Stimulated activated CD4-positive, alpha-beta T cell treated with anti-CD3 and anti-CD28 coated beads, TNF-alpha, amount 100 ng/mL, for 24 hours (primary cell): ENCODE results near the gene TAL1.

Experiments used
- DNase-seq, 3 experiments: peaks; one replicate each; pipeline ENCODE4 v3.0.0-alpha.2; 2020; ENCODE audit warnings: low read depth in 3 of 3

Gene TAL1

DNA sequence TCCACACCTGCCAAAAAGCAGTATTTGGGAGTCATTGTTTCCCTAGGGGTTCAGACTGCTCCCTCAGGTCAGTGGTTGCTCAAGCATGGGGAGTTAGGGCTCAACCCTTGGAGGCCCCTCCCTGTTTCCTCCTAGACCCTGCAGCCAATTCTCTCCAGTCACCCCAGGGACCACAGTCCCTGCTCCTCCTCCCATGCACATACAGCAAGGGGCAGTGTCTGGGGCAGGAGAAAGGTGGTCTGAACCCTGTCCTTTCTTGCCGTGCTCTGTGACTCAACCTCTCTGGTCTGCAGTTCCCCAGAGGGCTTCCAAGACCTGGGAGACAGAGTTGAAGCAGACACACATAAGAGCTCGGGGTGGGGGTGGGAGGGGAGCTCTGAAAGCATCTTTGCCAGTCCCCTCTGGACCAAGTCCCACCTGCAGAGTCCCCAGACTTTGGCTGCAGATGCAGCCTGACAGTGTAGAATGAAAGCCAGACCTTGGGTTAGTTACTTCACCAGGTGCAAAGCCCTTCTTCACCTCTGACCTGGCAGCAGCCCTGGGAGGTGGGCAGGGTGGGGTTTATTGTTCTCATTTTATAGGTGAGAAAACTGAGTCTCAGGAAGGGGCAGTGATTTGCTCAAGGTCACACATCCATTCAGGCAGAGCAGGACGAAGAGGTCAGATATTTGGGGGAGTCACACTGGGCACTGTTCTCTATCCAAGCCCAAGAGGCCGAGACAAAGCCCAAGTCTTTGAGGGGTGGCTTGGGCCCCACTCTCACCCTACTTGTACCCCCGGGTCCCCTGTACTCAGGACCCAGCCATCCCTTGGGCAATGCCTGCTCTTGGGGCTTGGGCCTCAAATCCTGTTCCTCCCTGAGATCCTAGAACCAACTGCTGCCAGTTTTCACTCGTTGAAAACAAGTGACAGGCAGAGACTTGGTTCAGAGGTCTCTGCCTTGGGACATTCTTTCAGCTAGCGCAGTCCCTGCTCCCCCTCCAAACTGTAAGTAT is 42.9 kb downstream of the TAL1 start:
- no peak for DNase-seq

DNA sequence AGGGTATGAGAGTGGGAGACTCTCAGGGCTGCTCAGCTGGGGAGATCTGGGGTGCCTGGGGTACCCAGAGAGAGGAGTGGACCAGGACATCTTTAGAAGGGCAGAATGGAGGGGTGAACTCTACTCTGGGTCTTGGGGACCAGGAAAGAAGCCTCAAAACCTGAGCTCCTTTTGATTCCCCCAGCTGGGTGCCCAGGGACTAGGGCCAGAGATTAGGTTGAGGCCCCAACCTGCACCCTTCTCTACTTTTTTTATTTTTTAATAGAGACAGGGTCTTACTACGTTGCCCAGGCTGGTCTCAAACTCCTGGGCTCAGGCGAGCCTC is 44.1 kb downstream of the TAL1 start:
- no peak for DNase-seq

DNA sequence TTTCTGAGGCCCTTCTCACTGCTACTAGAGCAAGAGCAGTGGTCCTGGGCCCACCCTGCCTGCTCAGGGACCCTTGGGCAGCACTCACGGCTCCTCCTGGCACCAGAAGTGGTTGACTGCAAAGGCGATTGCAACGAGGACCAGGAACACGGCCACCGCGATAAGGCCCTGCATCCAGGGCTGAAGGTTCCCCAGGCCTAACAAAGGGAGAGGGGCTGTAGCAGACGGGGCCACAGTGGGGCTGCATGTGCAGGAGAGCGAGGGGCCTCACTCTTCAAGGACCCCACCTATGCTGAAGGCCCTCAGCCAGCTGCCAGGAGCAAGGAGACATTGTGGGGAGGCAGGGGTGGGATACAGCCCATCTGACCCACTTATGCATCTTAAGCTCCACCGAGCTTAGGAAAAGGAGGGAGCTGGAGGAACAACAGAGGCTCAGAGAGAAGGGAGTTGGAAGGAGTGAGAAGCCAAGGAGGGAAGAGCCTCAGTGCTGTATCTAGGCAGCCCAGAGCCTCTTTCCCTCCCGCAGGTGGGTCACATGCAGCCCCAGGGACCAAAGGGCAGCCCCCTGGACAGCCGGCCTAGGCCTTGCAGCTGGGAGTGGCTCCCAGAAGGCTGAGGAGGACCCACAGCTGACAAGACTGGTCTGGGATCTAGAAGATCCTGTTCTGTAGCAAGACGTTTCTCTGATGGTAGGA is 44.6 kb downstream of the TAL1 start:
- DNase-seq = no peak

DNA sequence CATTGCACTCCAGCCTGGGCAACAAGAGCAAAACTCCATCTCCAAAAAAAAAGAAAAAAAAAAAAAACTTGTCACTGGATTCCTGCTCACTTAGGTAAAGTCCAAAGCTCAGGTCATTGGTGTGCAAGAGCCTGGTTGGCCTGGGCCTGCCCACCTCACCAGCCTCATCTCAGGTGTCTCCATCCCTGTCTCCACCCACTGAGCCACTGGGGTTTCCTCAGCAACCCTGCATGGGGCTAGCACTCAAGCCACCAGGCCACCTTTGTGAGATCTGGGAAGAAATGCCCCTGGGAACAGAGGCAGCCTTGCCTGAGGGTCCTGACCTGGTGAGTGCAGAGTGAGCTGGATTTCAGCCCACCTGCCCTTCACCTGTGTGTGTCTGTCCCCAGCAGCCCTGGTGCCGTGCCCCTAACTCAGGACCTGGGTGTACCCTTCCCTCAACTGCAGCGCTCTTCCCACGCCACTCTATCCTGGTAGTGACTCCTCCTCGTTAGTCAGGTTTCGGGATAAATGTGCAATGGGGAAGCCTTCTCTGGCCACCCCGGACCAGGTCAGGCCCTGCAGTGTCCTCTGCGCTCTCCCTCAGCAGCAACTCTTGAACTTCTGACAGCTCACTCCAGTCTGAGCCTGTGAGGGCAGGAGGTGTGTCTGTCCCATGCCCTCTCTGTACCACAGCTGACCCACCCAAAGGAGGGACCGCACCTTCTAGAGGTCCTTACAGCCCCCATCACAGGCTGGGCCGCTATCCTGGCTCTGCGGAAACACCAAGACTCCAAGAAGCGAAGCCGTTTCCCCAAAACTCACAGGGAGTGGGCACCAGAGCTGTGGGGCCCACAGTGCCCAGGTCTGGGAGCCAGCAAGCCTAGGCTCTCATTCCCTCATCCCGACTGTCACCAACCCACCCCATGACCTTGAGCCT is 45.5 kb downstream of the TAL1 start:
- no peak for DNase-seq

DNA sequence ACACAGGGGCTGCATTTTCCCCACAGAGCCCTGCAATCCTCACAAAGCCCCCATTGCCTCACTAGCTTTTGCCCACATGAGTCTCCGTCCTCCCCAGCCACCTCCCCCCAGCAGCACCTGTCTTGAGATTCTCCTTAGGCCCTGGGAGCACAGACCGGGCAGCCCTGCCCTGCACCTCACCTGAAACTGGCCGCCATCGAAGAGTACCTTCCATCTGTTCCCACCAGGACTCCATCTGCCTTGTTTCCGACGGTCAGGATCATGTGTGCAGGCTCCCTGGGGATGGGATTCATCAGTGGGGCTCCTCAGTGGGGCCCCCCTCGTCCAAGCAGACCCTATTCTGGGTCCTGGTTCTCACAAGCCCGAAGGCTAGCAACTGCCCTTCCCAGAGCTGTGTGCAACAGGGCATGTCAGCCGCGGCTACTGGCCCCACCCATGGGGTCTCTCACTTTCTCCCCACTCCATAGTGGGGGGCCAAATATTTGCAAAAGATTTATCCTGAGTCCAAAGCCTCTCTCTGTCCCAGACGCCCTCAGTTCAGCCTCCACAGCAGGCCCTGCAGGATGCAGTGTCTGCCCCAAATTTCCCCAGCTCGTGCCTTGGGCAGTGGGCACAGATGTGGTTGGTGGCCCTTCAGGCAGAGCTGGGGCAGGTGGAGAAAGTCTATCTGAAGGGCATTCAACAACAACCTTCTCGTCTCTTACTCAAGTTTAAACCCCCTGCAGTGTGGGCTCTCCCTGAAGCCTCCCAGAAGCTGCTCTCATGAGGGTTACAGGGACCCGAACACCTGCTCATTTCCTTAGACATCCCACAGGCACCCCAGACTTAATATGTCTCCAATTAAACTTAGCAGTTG is 47.0 kb downstream of the TAL1 start:
- no peak for DNase-seq

DNA sequence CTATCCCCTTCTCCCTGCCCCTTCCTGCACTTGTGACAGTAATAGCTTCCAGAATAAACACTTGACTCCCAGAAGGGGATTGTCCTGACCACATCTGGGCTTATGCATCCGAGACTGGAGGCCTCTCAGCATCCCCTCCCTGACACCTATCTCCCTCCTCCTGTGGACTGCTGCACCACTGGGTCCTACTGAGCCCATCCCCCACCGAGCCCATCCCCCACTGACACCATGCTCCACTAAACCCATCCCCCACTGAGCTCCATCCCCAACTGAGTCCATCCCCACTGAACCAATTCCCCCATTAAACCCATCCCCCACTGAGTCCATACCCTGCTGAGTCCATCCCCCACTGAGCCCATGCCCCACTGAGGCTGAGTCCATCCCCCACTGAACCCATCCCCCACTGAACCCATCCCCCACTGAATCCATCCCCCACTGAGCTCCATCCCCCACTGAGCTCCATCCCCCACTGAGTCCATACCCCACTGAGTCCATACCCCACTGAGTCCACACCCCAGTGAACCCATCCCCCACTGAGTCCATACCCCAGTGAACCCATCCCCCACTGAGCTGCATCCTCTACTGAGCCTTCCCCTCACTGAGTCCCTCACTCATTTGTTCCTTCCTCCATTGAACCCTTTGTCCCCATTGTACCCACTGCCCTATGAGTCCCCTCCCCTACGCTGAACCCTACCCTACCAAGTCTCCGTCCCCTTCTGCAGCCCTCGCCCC is 47.8 kb downstream of the TAL1 start:
- no peak for DNase-seq

DNA sequence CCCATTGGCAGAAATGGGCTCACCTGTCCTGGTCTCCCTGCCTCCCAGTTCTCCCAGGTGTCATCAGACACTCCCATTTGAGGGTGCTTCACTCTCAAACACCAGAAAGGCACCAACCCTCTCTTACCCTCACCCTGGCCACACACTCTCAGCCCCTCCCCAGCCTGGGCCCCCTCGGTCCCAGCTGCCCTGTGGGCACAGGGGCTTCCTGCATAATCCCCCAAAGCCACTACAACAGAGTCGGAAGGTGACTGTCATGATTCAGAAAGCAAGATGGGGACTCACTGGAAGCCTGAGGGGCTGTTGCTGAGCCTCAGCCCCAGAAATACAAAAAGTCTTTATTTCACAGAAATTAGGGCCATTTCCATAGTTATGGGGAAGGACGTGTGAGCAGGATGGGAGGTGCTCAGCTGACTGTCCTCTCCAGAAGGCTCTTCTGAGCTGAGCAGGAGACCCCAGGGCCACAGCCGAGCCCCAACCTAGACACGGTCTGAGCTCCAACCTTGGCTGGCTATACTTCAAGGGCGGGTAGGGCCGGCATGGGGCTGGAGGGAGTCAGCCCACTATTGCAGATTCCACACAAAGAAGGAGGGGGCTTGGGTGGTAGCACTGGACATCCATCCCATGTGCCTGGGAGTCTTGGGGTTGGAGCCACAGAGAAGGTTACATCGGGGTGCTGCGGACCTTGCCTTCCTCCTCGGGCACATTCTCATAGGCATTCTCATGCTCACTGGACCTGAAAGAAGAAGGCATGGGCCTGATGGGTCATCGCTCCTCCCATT is 48.5 kb downstream of the TAL1 start:
- DNase-seq = no peak

DNA sequence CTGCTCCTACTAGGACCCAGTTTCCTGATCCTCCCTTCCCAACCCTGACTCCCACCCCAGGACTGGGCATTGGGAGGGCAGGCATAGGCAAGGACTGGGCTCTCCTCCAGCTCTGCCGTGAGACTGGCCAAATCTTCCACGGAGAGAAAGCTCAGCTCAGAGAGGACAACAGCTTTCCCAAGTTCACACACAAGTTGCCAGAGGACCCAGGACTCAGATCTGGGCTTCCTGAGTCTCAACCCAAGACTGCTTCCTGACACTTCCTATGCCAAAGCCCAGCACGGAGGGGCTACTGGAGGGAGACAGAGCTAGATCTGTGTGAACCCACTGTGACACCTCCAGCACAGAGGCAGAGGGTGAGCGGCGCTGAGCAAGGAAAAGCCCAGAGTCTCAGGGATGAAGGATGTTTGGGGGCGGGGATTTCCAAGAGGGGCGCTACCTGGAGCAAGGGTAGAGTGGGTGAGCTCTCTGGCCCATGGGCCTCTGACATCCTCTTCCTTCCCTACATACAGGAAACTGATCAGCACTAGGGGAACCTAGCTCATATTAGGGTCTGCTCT is 49.3 kb downstream of the TAL1 start:
- no peak for DNase-seq

DNA sequence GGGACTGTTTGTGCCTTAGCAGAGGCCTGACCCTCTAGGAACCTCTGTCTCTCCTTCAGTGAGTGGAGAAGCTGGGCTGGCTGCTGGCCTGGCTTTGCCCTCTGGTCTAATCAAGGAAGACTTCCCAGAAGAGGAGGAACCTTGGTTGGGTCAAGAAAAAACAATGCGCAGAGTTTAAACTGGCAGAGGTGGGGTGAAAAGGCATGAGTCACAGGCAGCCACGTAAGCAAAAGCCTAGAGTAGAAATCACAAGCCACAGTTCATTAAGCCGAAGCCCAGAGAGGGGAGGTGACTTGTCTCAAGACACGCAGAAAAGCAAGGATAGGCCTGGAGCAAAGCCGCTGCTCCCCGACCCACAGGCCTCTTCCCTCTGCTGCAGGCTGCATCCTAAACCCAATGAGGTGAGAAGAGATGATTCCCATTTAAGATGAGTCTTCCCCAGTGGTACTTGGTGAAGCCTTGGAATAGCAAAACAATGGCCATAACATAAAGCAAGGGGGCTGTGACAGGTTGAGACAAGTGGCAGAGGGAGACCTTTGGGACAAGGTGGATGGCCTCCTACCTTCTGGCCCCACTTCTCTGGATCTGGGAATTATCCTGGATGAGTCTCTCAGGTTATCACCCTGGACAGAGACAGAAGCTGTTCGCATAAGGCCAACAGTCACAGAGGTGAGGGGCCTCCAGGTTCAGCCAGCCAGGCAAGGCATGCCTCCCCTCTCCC is 49.9 kb downstream of the TAL1 start:
- no peak for DNase-seq

DNA sequence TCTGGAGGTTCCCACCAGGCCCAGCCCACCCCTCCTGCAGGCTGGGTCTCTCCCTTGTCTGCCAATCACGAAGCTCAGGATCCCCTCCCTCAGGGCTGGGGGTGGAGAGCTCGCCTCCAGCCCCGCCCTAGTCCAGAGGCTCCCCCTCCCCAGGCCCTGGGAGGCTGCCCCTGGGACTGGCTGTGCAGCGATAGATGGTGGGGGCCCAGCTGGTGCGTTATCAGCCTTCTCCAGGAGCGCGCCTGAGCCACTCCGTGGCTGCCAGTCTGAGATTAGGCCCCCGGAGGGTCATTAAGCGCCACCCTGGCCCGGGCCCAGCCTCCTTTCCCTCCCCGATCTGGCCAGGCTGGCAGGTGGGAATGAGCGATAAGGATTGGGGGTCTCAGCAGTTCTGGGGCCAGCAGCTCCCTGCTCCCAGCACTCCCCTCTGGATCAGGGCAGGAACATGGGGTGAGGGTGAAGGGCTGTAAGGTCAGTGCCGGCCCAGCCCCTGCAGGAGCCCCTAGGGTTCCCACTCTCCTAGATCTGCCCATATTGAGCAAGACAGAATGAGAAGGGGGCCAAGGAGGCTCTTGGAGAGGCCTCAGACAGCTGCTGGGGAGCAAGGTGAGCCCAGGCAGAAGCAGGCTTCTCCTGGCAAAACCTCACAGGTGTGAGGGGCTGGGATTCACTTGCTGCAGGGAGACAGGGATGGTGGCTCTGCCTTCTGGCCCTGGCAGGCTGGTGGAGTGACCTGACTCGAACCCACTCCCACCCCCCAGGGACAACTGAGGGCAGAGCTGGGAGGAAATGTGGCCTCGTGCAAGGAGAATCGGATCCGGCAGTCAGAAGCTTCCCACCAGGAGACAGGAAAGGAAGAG is 50.7 kb downstream of the TAL1 start:
- no peak for DNase-seq

DNA sequence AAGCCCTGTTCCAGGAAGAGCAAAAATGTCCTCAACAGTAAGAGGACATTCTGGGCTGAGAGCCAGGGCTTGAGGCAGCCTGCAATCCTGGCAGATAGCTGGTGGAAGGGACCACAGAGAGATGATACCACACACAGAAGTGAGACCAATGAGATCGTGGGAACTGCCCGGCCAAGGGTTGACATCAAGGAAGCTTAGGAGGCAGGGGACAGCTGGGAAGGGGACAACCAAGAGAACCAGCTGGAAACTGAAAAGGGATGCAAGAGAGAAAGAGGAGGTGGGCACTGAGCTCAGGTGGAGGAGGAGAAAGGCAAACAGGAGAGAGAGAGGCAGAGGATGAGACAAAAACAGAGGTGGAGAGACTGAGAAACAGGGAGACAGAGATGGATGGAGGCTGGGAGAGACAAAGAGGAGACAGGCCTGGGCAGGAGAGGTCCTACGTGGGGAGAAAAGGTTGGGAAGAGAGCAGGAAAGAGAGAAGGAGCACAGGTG is 51.4 kb downstream of the TAL1 start:
- no peak for DNase-seq

DNA sequence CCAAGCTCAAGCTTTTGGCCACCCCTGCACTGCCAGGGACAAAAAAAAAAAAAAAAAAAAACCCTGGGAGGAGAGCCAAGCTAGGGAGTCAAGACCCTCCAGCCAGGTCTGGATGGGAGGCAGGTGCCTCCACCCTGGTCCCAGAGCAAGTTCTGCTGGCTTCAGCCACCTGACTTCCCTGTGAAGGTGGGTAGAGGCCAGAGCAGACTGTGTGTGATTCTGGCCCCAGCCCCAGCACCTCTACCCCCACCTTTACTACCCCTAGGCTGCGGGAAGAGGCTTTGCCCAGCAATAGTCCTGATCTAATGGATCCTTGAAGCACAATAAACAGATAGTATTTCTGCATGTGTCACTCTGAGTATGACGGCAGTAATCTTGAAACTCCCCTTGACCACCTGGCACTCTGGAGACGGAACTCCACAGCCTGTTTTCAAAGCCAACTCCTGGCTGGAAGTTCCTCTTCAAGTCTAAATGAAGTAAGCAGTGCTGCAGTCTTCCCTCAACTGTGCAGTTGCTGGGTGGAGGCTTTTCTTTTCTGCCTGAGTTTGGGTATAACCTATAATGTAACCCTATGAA is 51.9 kb downstream of the TAL1 start:
- DNase-seq = no peak

DNA sequence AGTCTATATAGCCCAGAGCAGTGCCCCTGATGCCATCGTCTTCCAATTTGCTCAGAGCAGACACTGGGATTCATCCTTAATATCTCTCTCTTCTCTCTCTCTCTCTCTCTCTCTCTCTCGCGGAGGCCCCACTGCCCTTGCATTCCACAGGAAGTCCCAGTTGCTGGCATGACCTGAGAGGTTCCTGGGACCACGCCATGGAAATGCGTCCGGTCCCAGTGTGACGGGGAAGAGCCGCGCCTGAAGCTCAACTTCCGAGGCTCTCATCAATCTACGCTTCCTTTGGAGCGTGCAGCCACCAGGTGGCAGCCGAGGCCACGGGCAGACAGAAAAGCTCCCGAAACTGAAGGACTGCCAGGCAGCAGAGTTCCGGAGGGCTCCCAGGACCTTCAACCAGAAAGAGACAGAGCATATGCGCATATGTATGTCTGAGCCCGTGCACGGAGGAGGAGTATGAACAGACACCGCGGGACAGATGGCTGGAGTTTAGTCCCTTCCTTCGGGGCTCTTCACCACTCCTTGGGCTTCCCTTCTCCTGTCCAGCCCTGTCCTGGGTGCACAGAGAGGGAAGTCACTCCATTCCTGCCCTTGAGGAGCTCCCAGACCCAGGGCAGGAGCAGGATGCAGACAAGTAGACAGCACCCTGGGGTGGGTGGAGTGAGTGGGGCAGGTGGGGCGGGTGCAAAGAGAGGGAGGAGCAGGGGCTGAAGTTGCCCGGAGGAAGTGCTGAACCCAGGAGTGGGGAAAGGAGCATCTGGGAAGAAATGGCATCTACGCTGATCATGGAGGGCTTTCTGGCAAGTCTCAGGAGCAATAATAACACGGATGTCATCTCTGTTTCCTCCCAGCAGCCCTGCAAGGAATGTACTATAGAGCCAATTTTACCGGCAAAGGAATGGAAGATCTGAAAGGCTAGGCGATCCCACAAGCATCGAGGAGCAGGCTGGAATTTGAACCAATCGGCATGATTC is 52.7 kb downstream of the TAL1 start:
- peak; percentile 55 to 82 (median 57) for DNase-seq

DNA sequence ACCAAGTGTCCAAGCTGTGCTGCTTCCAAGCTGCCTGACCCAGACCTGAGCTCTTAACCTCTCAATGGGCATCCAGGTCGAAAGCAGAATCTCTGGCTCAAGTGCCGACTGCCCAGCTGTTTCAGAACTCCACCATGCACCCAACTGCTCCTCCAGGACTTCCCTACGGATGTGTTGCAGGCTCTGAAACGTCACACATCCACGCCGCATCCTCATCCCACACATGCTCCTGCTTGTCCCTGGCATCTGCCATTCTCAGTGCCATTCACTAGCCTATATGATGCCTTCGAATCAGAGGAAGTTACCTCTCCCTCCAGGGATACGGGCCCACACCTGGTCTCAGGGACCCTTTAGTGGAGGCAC is 53.4 kb downstream of the TAL1 start:
- DNase-seq = no peak

DNA sequence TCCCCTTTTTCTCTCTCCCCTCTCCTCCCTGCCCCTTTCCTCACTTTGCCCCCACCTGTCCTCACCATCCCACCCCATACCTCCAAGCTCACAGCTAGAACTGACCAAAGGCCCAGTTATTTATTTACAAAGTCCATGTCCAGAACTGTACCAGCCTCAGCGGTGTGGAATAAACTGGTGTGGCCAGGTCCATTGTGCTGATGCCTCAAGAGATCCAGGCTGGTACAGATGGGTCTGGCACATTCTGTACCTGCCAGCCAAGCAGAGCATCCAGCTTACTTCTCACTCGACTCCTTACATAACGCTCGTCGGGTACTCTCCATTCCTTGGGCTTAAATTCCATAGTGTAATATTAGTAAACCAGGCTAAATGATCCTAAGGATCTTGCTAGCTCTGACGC is 54.0 kb downstream of the TAL1 start:
- DNase-seq = no peak
